HepG2 (cell line): ENCODE data around the gene HAP1. TPM values are rescaled to one million over a fixed set of nuclear protein-coding genes. Genes with fewer than 3 reads are reported as not detected.
"Not testable (repeated sequence)": the region's sequence is repeated elsewhere in the genome, so short reads cannot be mapped to it uniquely, and the experiment has no call there.

Experiments used
- ATAC-seq: fragments of 200-7000 bp; cut with Tn5 transposase; 3 replicates; pipeline ENCODE4 v1.9.1; 2020; ENCODE audit warnings: mild to moderate bottlenecking, moderate library complexity
- BruUV-seq: library from RNA; stranded (reverse); fragments of 400-500 nt; replicated peaks from 2 replicates; lab custom pipeline; 2021; lab: Mats Ljungman, UMichigan
- CTCF ChIA-PET: fragments of 300-600 bp; formaldehyde crosslinking; extraction: SDS; loops from one replicate; lab custom pipeline; 2021; ENCODE audit warnings: low total read pairs, inconsistent platforms, low intra/inter-chr PET ratio; lab: Yijun Ruan, JAX
- POLR2A ChIA-PET: fragments of 350-600 bp; sonication (Branson Sonifier 250); formaldehyde crosslinking; loops from one replicate; lab custom pipeline; 2020; ENCODE audit warnings: antibody characterized with exemption, inconsistent platforms; lab: Yijun Ruan, JAX
- DNase-seq: peaks from one replicate; pipeline ENCODE4 v3.0.0-alpha.2; 2015; ENCODE audit warnings: low spot score
- FAIRE-seq: peaks from 3 replicates; lab custom pipeline; 2011; peaks lifted over from hg19 to GRCh38; lab: Jason Lieb, UNC
- H2AFZ ChIP-seq: one replicate; pipeline ENCODE4 v1.6.1; 2011; ENCODE audit warnings: low read length, inconsistent platforms
- H3K27ac ChIP-seq: fragments of 300-600 bp; 3 replicates; pipeline ENCODE4 v1.8.0; 2011; ENCODE audit warnings: mixed run types, mild to moderate bottlenecking, mixed read lengths, low read length, inconsistent platforms; ENCODE audit not compliant: insufficient read depth; ENCODE audit errors: extremely low read length
- H3K27me3 ChIP-seq, 2 experiments: fragments of 200-600 bp in 1 of 2; 2 replicates in 1 of 2; 3 replicates in 1 of 2; pipeline versions ENCODE4 v1.6.0 to v1.8.0; 2011; ENCODE audit warnings: low read length in 2 of 2, mild to moderate bottlenecking in 2 of 2, moderate library complexity in 2 of 2, inconsistent platforms in 1 of 2; ENCODE audit not compliant: insufficient read depth in 2 of 2, control insufficient read depth in 1 of 2
- H3K36me3 ChIP-seq, 2 experiments: fragments of 200-600 bp in 1 of 2; replicated peaks in 1 of 2; 2 replicates in 1 of 2; 3 replicates in 1 of 2; pipeline versions ENCODE4 v1.5.1 to v1.8.0; 2011; ENCODE audit warnings: low read length in 2 of 2, inconsistent platforms in 1 of 2; ENCODE audit not compliant: insufficient read depth in 2 of 2, control insufficient read depth in 1 of 2
- H3K4me1 ChIP-seq: 2 replicates; pipeline ENCODE4 v1.5.1; 2012; ENCODE audit warnings: low read length, inconsistent platforms; ENCODE audit not compliant: insufficient read depth
- H3K4me2 ChIP-seq: 2 replicates; pipeline ENCODE4 v1.6.0; 2011; ENCODE audit warnings: low read depth, low read length, inconsistent platforms
- H3K4me3 ChIP-seq, 3 experiments: fragments of 200-600 bp in 1 of 3; sonication (generic), shearing (Covaris generic) in 1 of 3; replicated peaks in 1 of 3; 2 replicates each; pipeline ENCODE4 v1.5.1; 2011 to 2016; ENCODE audit warnings: low read length in 3 of 3, inconsistent platforms in 2 of 3, low read depth in 2 of 3, mild to moderate bottlenecking in 2 of 3, control low read depth in 1 of 3, mixed read lengths in 1 of 3; ENCODE audit not compliant: insufficient read depth in 1 of 3
- H3K79me2 ChIP-seq: one replicate; pipeline ENCODE4 v1.6.1; 2011; ENCODE audit warnings: low read length, inconsistent platforms; ENCODE audit not compliant: insufficient read depth
- H3K9ac ChIP-seq: 2 replicates; pipeline ENCODE4 v1.6.0; 2011; ENCODE audit warnings: mild to moderate bottlenecking, low read depth, low read length, inconsistent platforms; ENCODE audit not compliant: insufficient read depth
- H3K9me3 ChIP-seq: 2 replicates; pipeline ENCODE4 v1.5.1; 2012; ENCODE audit warnings: mild to moderate bottlenecking, low read length
- H4K20me1 ChIP-seq: 2 replicates; pipeline ENCODE4 v1.6.0; 2011; ENCODE audit warnings: inconsistent platforms, mild to moderate bottlenecking, low read length, moderate library complexity; ENCODE audit not compliant: insufficient read depth
- MLLT10 ChIP-seq: sonication (generic); formaldehyde crosslinking; IDR thresholded peaks from 2 replicates; pipeline ENCODE4 v1.4.0; 2020; ENCODE audit warnings: missing genetic modification reagents
- RFX1 ChIP-seq: fragments of 450-650 bp; IDR thresholded peaks from 2 replicates; pipeline ENCODE4 v1.6.1; 2017
- RFX3 ChIP-seq: IDR thresholded peaks from 2 replicates; pipeline ENCODE4 v1.6.1; 2016; ENCODE audit warnings: missing biosample characterization, missing genetic modification reagents
- SNAPC4 ChIP-seq: sonication (generic); formaldehyde crosslinking; IDR thresholded peaks from 2 replicates; pipeline ENCODE4 v1.4.0; 2020; ENCODE audit warnings: mild to moderate bottlenecking, missing genetic modification reagents
- ZNF747 ChIP-seq: sonication (generic); formaldehyde crosslinking; IDR thresholded peaks from 2 replicates; pipeline ENCODE4 v1.8.1; 2023; ENCODE audit warnings: missing genetic modification reagents, mild to moderate bottlenecking, borderline replicate concordance
- WGBS: methylation state at CpG from one replicate; pipeline ENCODE4 v1.1.6; 2017; ENCODE audit warnings: low lambda C conversion rate; 5-methylcytosine and 5-hydroxymethylcytosine counted together
- in situ Hi-C: cut with HindIII; loops from 2 replicates; pipeline ENCODE4 v1.10.0; 2017; ENCODE audit warnings: low pct_unique_long_range_greater_than_20kb; ENCODE audit not compliant: extremely low pct_ligation_motif_present
- intact Hi-C: fragments of 100-400 bp; cut with micrococcal nuclease; formaldehyde crosslinking; loops from one replicate; pipeline ENCODE4 v1.10.0; 2022; ENCODE audit not compliant: unreplicated experiment
- polyA plus RNA-seq, 8 experiments: library from polyadenylated mRNA; depleted of rRNA in 3 of 8; stranded (reverse) in 7 of 8; unstranded in 1 of 8; fragments of >200 nt; fragmentation: Illumina TruSeq in 4 of 8; extraction: Trizol in 4 of 8; gene quantifications; 2 replicates each; pipeline versions ENCODE4 v1.2.1 to v1.2.3, GENCODE V29; 2011 to 2016; ENCODE audit warnings: low read depth in 4 of 8, missing spikeins in 1 of 8, mixed read lengths in 1 of 8; ENCODE audit not compliant: insufficient read depth in 1 of 8
- total RNA-seq, 5 experiments: library from RNA; depleted of rRNA; stranded (reverse); fragments of >200 nt; fragmentation: Illumina TruSeq; extraction: Trizol; gene quantifications; 2 replicates each; pipeline ENCODE4 v1.2.3, GENCODE V29; 2016; ENCODE audit warnings: low read depth in 1 of 5

HAP1 gene
- total and polyA plus RNA-seq, 2 of the 13 experiments (the other 11 are each of a cell fraction or from before 2014, with no cell fraction given), result 0.07 TPM

- Histone ChIP-seq H3K36me3 (peaks cover 5 to 14% of the 10 kb centered on the region in 2 experiments), H3K4me1 (peaks cover 24% of the 10 kb centered on the region), H3K79me2 (peaks cover 14% of the 10 kb centered on the region), H4K20me1 (peaks cover 15% of the 10 kb centered on the region)
- H3K4me2 ChIP-seq, H3K4me3 ChIP-seq, H2AFZ ChIP-seq, ATAC-seq, intact Hi-C loops, FAIRE-seq, H3K9ac ChIP-seq, BruUV-seq, in situ Hi-C loops, H3K9me3 ChIP-seq, H3K27me3 ChIP-seq, H3K27ac ChIP-seq, CTCF ChIA-PET, DNase-seq: not testable (repeated sequence)
- 72% methylated on average over 13 of the region's 13 CpGs for WGBS
- POLR2A ChIA-PET, result interaction anchor here (0.6 kb wide), 1 partner anchor 10 kb away, joined by 3 read pairs; no protein-coding TSS in a partner anchor
Measured at GRCh38 chr17:41685753-41686152, 48.7 kb downstream of the HAP1 start.

GRCh38 chr17:41684035-41684434 lies 50.4 kb downstream of the HAP1 start:
- FAIRE-seq (no peak), DNase-seq (no peak), ATAC-seq (no peak)
- TF ChIP-seq RFX3 (CRISPR knock-in tag) (peak; percentile 22; the same call in 1 of the 2 replicates), MLLT10 (CRISPR knock-in tag) (no peak), SNAPC4 (CRISPR knock-in tag) (no peak), ZNF747 (CRISPR knock-in tag) (no peak), RFX1 (0 out of 2 replicates have a peak, but pooled peaks have one; percentile 5)
- no peak overlapping the region for H3K9ac ChIP-seq
- POLR2A ChIA-PET, result no interaction called here
- no peak overlapping the region for H2AFZ ChIP-seq
- peaks cover 18% of the 10 kb centered on the region for H3K4me1 ChIP-seq
- no peaks in the 10 kb centered on the region for H4K20me1 ChIP-seq
- no peak overlapping the region for H3K4me3 ChIP-seq
- H3K79me2 ChIP-seq, result no peaks in the 10 kb centered on the region
- 15% methylated on average over 4 of the region's 4 CpGs for WGBS
- in situ Hi-C loops, result no loop called here
- H3K9me3 ChIP-seq, result no peaks in the 10 kb centered on the region
- H3K27ac ChIP-seq, result no peak overlapping the region
- peaks cover 2 to 8% of the 10 kb centered on the region in 2 experiments; a peak in 4 of 5 replicates for H3K27me3 ChIP-seq
- BruUV-seq, result no TSS peak
- H3K4me2 ChIP-seq, result no peak overlapping the region
- CTCF ChIA-PET, result no interaction called here
- no peaks in the 10 kb centered on the region for H3K36me3 ChIP-seq
- intact Hi-C loops, result no loop called here
